VCaP (cell line): ENCODE measurements around the gene ZBTB20.

ENCODE experiments used
- H3K27ac ChIP-seq: fragments of 450-650 bp; 2 replicates; pipeline ENCODE4 v1.5.1; 2017
- TF ChIP-seq, protein P1 (sequence below): fragments of 450-650 bp; conservative IDR thresholded peaks from 2 replicates; pipeline ENCODE4 v1.5.1; 2017; ENCODE audit warnings: mild to moderate bottlenecking, moderate library complexity

The ZBTB20 gene

DNA sequence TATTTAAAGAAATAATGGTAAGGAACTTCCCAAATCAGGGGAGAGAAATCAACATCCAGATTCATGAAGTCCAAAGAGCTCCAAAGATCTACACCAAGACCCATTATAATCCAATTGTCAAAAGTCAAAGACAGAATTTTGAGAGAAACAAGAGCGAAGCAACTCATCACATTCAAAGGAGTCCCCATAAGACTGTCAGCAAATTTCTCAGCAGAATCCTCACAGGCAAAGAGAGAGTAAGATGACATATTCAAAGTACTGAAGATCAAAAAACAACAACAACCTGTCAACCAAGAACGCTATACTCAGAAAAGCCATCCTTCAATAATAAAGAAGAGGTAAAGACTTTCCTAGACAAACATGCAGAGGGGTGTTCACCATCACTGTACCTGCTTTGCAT, 511.2 kb downstream of the ZBTB20 start:
- H3K27ac ChIP-seq: no peak overlapping the region
- TF ChIP-seq, protein P1, sequence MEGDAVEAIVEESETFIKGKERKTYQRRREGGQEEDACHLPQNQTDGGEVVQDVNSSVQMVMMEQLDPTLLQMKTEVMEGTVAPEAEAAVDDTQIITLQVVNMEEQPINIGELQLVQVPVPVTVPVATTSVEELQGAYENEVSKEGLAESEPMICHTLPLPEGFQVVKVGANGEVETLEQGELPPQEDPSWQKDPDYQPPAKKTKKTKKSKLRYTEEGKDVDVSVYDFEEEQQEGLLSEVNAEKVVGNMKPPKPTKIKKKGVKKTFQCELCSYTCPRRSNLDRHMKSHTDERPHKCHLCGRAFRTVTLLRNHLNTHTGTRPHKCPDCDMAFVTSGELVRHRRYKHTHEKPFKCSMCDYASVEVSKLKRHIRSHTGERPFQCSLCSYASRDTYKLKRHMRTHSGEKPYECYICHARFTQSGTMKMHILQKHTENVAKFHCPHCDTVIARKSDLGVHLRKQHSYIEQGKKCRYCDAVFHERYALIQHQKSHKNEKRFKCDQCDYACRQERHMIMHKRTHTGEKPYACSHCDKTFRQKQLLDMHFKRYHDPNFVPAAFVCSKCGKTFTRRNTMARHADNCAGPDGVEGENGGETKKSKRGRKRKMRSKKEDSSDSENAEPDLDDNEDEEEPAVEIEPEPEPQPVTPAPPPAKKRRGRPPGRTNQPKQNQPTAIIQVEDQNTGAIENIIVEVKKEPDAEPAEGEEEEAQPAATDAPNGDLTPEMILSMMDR: no peak

DNA sequence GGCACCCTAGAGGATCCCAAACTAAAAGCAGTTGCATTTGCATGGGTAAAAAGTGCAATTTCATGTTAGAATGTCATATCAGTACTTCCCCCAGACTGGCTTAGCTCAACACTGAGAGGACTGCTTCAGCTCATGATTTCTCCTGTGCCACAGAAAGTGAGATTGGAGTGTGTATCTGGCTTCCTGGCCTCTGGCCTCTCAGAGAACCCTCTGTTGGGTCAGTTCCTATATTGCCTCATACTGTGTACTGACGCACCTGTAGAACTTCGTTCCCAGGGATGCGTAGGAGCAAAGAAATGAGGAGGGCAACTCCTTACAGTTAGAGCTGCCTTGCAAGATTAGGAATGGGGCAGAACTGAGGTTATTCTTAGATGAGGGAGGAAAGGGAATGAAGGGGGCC, 512.5 kb downstream of the ZBTB20 start:
- no peak overlapping the region for H3K27ac ChIP-seq
- TF ChIP-seq, protein P1: no peak

DNA sequence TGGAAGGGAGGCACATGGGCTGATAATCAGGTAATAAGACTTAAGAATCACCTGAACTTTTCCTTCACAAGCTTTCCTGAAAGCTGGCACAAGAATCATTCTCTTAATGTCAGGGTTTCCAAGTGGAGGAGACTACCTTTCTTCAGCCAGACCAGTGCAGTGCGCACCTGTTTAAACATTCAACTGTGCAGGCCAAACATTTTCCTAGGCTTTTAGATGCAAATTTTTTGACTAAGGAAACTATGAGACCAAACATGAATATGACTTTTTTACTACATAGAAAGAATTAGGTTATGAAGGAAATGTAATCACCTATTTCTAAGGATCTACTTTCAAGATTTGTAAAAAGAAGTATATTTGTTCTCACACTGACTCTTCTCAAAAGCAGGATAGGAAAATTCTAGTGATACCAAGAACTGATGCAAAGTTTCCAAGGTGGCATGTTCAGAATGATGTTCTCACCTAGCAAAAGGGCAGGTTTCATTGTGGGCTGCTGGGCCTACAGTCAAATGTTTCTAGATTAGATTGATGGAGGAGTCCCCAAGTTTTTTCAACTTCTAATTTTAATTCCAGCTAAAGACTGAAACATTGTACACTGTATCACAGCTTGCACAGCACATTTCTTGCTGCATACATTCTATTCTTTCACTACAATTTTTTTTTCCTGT, 514.2 kb downstream of the ZBTB20 start:
- TF ChIP-seq, protein P1: no peak

DNA sequence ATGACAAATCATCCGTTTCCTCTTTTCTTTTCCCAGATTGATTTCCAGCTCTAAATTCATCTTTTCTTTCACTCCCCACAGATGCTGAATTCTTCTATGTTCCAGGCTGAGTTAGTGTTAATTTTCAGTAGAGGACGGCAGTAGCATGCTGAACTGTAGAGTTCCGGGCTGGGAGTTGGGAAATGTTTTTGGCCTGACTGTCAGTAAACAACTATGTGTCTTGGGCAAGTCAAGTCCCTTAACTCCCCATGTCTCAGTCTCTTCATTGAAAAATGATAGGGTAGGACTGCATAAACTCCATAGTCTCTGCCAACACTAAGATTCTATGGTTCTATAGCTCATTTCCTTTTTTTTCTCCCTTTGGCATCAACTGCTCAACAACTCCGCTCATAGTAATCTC, 519.3 kb downstream of the ZBTB20 start:
- TF ChIP-seq, protein P1: no peak

More for the DNA sequence above, 514.2 kb downstream of the ZBTB20 start:
- no peak overlapping the region for H3K27ac ChIP-seq

DNA sequence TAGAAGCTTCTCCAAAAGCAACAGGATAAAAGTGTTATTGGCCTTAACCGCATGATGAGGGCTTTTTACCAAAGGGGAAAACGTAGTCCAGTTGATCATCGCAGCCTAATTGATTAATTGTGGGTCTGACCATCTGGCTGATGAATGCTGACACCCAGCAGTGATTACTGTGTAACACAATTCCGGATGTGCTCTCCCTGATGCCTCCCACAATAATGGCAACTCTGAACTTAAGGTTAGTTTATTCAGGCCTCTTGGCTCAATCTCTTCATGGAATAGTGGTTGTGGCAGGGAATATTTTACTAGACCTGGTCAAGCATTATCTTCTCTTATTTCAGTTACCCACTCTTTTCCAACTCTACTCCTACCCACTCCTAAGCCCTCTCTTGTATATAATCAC, 520.3 kb downstream of the ZBTB20 start:
- no peak overlapping the region for H3K27ac ChIP-seq
- TF ChIP-seq, protein P1: no peak

More for the DNA sequence above, 519.3 kb downstream of the ZBTB20 start:
- H3K27ac ChIP-seq: no peak overlapping the region

DNA sequence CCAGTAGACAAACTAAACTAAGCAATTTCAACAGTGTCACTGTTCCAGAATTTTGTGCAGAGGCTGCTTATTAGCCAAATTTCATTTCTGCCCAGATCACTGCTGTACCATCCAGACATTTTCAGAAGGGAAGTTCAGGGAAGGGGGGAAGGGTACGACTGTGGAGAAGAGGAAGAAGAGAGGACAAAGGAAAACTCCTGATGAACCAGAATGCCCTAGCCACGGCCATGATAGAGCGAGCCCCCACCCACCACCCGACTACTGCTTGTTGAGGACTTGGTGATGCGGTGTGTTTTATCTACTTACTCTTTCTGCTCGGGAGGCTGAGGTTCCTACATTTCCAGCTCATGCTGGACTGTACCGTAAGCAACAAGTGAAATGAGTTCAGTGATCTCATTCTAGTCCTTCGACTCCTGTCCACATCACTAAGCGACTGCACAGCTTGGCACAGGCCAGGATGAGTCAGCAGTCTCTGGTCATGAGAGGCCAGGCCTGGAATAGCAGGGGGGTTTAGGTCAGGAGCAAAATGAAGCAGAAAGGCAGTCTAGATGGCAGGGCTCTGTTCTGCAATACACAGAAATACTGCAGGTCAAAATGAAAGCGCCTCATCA, 522.4 kb downstream of the ZBTB20 start:
- TF ChIP-seq, protein P1: no peak
- no peak overlapping the region for H3K27ac ChIP-seq

DNA sequence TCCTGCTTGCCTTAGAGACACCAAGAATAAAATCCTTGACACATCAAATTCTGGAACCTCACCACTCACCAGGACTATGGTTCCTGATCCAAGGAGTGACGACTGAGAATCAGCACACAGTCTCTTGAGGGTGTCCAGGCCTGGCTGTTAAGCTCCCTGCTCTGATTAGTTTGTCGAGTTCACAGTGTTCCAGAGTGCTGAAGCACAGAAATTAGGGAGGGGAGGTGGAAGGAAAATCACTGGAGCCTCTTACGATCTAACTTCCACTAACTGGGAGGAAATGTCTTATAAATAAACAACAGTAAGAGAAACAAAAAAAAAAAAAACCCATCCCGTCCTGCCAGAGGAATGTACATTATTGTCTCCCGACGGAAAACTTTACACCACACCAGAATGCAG, 523.0 kb downstream of the ZBTB20 start:
- TF ChIP-seq, protein P1: no peak
- no peak overlapping the region for H3K27ac ChIP-seq
